ENCODE results near the gene OR5H6. TPM values are rescaled to one million over a fixed set of nuclear protein-coding genes. Genes with fewer than 3 reads are reported as not detected.

The OR5H6 gene
- total RNA-seq, 1 donor from 2014 or later: not detected

GRCh38 chr3:98290916-98291315 is 26.9 kb downstream of the OR5H6 start:
- TF ChIP-seq EZH2 (IDR thresholded peaks at IDR 0.05; ENCODE audit: insufficient read depth, low read length) (no peak), CTCF (IDR thresholded peaks at IDR 0.05; ENCODE audit: insufficient read depth, low read depth, low read length) (no peak)
- Mint-ChIP-seq H3K27ac (ENCODE audit: unreplicated experiment) (no peak overlapping the region), H3K36me3 (ENCODE audit: low read depth, unreplicated experiment) (no peaks in the 10 kb centered on the region), H3K4me1 (ENCODE audit: low read depth, unreplicated experiment) (no peaks in the 10 kb centered on the region), H3K27me3 (ENCODE audit: low read depth, unreplicated experiment) (no peaks in the 10 kb centered on the region), H3K9me3 (ENCODE audit: unreplicated experiment) (no peaks in the 10 kb centered on the region), H3K4me3 (ENCODE audit: unreplicated experiment) (no peak overlapping the region)
- FAIRE-seq (no peak), DNase-seq (ENCODE audit: low read depth) (no peak)
- no peaks in the 10 kb centered on the region for H3K79me2 ChIP-seq (ENCODE audit: insufficient read depth, low read length)
- H3K36me3 ChIP-seq (ENCODE audit: insufficient read depth, low read length): no peaks in the 10 kb centered on the region
- H3K4me3 ChIP-seq (ENCODE audit: insufficient read depth, low read depth, low read length): no peak overlapping the region
- H3K27ac ChIP-seq (ENCODE audit: low read depth, low read length): no peak overlapping the region
- H3K4me1 ChIP-seq (ENCODE audit: insufficient read depth, low read length): no peaks in the 10 kb centered on the region
- no peak overlapping the region for H3K9ac ChIP-seq (ENCODE audit: low read length)
- no peak overlapping the region for H3K4me2 ChIP-seq (ENCODE audit: low read length)
- no peak overlapping the region for H2AFZ ChIP-seq (ENCODE audit: low read depth, low read length)
- no peaks in the 10 kb centered on the region for H3K27me3 ChIP-seq (ENCODE audit: insufficient read depth, low read length)
- peaks cover 4% of the 10 kb centered on the region for H3K9me3 ChIP-seq (ENCODE audit: insufficient read depth, low read depth, low read length)
- H4K20me1 ChIP-seq (ENCODE audit: insufficient read depth, low read length): no peaks in the 10 kb centered on the region

- H2AFZ ChIP-seq (ENCODE audit: low read depth, low read length): no peak overlapping the region
- no peak overlapping the region for H3K4me3 Mint-ChIP-seq (ENCODE audit: unreplicated experiment)
- peaks cover 4% of the 10 kb centered on the region for H3K9me3 ChIP-seq (ENCODE audit: insufficient read depth, low read depth, low read length)
- H3K4me1 ChIP-seq (ENCODE audit: insufficient read depth, low read length): no peaks in the 10 kb centered on the region
- H3K4me3 ChIP-seq (ENCODE audit: insufficient read depth, low read depth, low read length): no peak overlapping the region
- no peak overlapping the region for H3K9ac ChIP-seq (ENCODE audit: low read length)
- no peak overlapping the region for H3K27ac Mint-ChIP-seq (ENCODE audit: unreplicated experiment)
- H3K9me3 Mint-ChIP-seq (ENCODE audit: unreplicated experiment): no peaks in the 10 kb centered on the region
- no peaks in the 10 kb centered on the region for H3K4me1 Mint-ChIP-seq (ENCODE audit: low read depth, unreplicated experiment)
- no peaks in the 10 kb centered on the region for H3K27me3 ChIP-seq (ENCODE audit: insufficient read depth, low read length)
- H3K27ac ChIP-seq (ENCODE audit: low read depth, low read length): no peak overlapping the region
- no peak for FAIRE-seq
- H3K36me3 Mint-ChIP-seq (ENCODE audit: low read depth, unreplicated experiment): no peaks in the 10 kb centered on the region
- no peak for TF ChIP-seq EZH2 (IDR thresholded peaks at IDR 0.05; ENCODE audit: insufficient read depth, low read length)
- no peak for TF ChIP-seq CTCF (IDR thresholded peaks at IDR 0.05; ENCODE audit: insufficient read depth, low read depth, low read length)
- no peak for DNase-seq (ENCODE audit: low read depth)
- H3K36me3 ChIP-seq (ENCODE audit: insufficient read depth, low read length): no peaks in the 10 kb centered on the region
- no peaks in the 10 kb centered on the region for H3K79me2 ChIP-seq (ENCODE audit: insufficient read depth, low read length)
- no peaks in the 10 kb centered on the region for H4K20me1 ChIP-seq (ENCODE audit: insufficient read depth, low read length)
- no peaks in the 10 kb centered on the region for H3K27me3 Mint-ChIP-seq (ENCODE audit: low read depth, unreplicated experiment)
- H3K4me2 ChIP-seq (ENCODE audit: low read length): no peak overlapping the region
These were observed 27.4 kb downstream of the OR5H6 start for GRCh38 chr3:98291332-98291957.

Other genes with a start within 250 kb of the OR5H6 start
- gene GABRR3, start 228.9 kb upstream of the OR5H6 start, total RNA-seq: not detected in 2 replicates
- gene OR5AC2, start 177.1 kb upstream of the OR5H6 start, total RNA-seq: not detected in 2 replicates
- not detected in 2 replicates for gene OR5H1, start 133.5 kb upstream of the OR5H6 start, total RNA-seq
- not detected in 2 replicates for gene OR5H14, start 116.8 kb upstream of the OR5H6 start, total RNA-seq
- gene OR5H15, start 97.5 kb upstream of the OR5H6 start, total RNA-seq: not detected in 2 replicates
- not detected in 2 replicates for gene OR5H2, start 18.3 kb downstream of the OR5H6 start, total RNA-seq
- not detected in 2 replicates for gene OR5K4, start 89.6 kb downstream of the OR5H6 start, total RNA-seq
- gene OR5K3, start 126.4 kb downstream of the OR5H6 start, total RNA-seq: not detected in 2 replicates
- not detected in 2 replicates for gene OR5K1, start 199.0 kb downstream of the OR5H6 start, total RNA-seq
- gene OR5K2, start 233.4 kb downstream of the OR5H6 start, total RNA-seq: not detected in 2 replicates

Data from astrocyte (in vitro differentiated cells and primary cell).